H1 (cell line): Measurements from ENCODE around the gene RPP25. TPM values are rescaled to one million over a fixed set of nuclear protein-coding genes. Genes with fewer than 3 reads are reported as not detected.

Experiments
- BACH1 ChIP-seq: IDR thresholded peaks from 2 replicates; pipeline ENCODE4 v1.6.1; 2012; ENCODE audit warnings: low read length, improper control_type of control experiment
- CTCF ChIP-seq, 3 experiments: IDR thresholded peaks; 1 replicate in 2 of 3; 2 replicates in 1 of 3; pipeline versions ENCODE4 v1.5.1 to v1.6.1; 2011; ENCODE audit warnings: low read length in 3 of 3, mild to moderate bottlenecking in 3 of 3, inconsistent platforms in 2 of 3, low read depth in 1 of 3, moderate library complexity in 1 of 3; ENCODE audit not compliant: insufficient read depth in 1 of 3; ENCODE audit errors: control extremely low read depth in 1 of 3
- JUND ChIP-seq: IDR thresholded peaks from 2 replicates; pipeline ENCODE4 v1.6.1; 2011; ENCODE audit warnings: mild to moderate bottlenecking, improper control_type of control experiment, low read length
- MAX ChIP-seq: IDR thresholded peaks from 2 replicates; pipeline ENCODE4 v1.6.1; 2012; ENCODE audit warnings: inconsistent platforms
- PHF8 ChIP-seq: fragments of 200-600 bp; sonication (generic); conservative IDR thresholded peaks from 2 replicates; pipeline ENCODE4 v1.7.1; 2012; ENCODE audit warnings: low read depth, mild to moderate bottlenecking, inconsistent platforms, low read length, moderate library complexity
- POLR2AphosphoS5 ChIP-seq: IDR thresholded peaks from 2 replicates; pipeline ENCODE4 v1.6.1; 2011; ENCODE audit warnings: low read depth, low read length
- RNF2 ChIP-seq: fragments of 200-900, 300-1000 bp; sonication (generic); IDR thresholded peaks from 2 replicates; pipeline ENCODE4 v1.7.1; 2016; ENCODE audit warnings: borderline replicate concordance, low read depth, mild to moderate bottlenecking, antibody characterized with exemption, low read length; ENCODE audit not compliant: poor library complexity, severe bottlenecking; ENCODE audit errors: missing control alignments
- SIN3A ChIP-seq, 2 experiments: IDR thresholded peaks in 1 of 2; conservative IDR thresholded peaks in 1 of 2; 2 replicates each; pipeline ENCODE4 v1.6.1; 2011 to 2012; ENCODE audit warnings: low read length in 2 of 2, improper control_type of control experiment in 1 of 2, low read depth in 1 of 2, mild to moderate bottlenecking in 1 of 2
- SP4 ChIP-seq: IDR thresholded peaks from 2 replicates; pipeline ENCODE4 v1.6.1; 2012; ENCODE audit warnings: low read length, inconsistent platforms
- TBP ChIP-seq: IDR thresholded peaks from 2 replicates; pipeline ENCODE4 v1.6.1; 2011; ENCODE audit warnings: low read depth, low read length, improper control_type of control experiment
- polyA plus RNA-seq, 7 experiments: library from polyadenylated mRNA; depleted of rRNA in 3 of 7; stranded (reverse) in 5 of 7; unstranded in 2 of 7; fragments of >200 nt in 5 of 7; fragments of 200-250 nt in 2 of 7; gene quantifications; 1 replicate in 5 of 7; 2 replicates in 1 of 7; 4 replicates in 1 of 7; pipeline versions ENCODE4 v1.2.1 to v1.2.3, GENCODE V29; 2011 to 2013; ENCODE audit warnings: missing spikeins in 2 of 7, mixed read lengths in 2 of 7
- total RNA-seq: library from RNA; stranded (reverse); fragmentation: NEBNext Ultra II Directional; extraction: Animal tissue kit (Norgen Biotek cat#: 25700); gene quantifications from 2 replicates; pipeline ENCODE4 v1.2.1, GENCODE V29; 2021
- TF ChIP-seq, protein P1 (sequence below): IDR thresholded peaks from 2 replicates; pipeline ENCODE4 v1.6.1; 2012; ENCODE audit warnings: inconsistent platforms

The RPP25 gene
- total and polyA plus RNA-seq, 2 of the 8 experiments (the other 6 are each of a cell fraction or from before 2014, with no cell fraction given), result 17.4 to 19.8 TPM

GRCh38 chr15:74955796-74956647, 550 bp downstream of the RPP25 start (continued):
- peak; percentile 16 to 51 (median 38) for TF ChIP-seq CTCF (IDR thresholded peaks at IDR 0.05; ENCODE audit: control extremely low read depth in 1 of 3, insufficient read depth in 1 of 3, low read depth in 1 of 3, low read length in 3 of 3)
- TF ChIP-seq, protein P1, sequence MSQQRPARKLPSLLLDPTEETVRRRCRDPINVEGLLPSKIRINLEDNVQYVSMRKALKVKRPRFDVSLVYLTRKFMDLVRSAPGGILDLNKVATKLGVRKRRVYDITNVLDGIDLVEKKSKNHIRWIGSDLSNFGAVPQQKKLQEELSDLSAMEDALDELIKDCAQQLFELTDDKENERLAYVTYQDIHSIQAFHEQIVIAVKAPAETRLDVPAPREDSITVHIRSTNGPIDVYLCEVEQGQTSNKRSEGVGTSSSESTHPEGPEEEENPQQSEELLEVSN, result peak; percentile 98
- TF ChIP-seq JUND, result no peak
- 0 out of 4 replicates have a peak, but pooled peaks of 1 of the 2 experiments have one; percentile 8 for TF ChIP-seq SIN3A (conservative IDR thresholded peaks at IDR 0.05 in 1 of 2, IDR thresholded peaks at IDR 0.05 in 1 of 2; ENCODE audit: low read depth in 1 of 2, low read length in 2 of 2)
- TF ChIP-seq SP4, result 0 out of 2 replicates have a peak, but pooled peaks have one; percentile 27
- TF ChIP-seq PHF8, result peak; percentile 78; the same call in 1 of the 2 replicates
- TF ChIP-seq BACH1, result peak; percentile 72
- peak; percentile 59 for TF ChIP-seq RNF2
- TF ChIP-seq MAX, result peak; percentile 99
- peak; percentile 26; the same call in 1 of the 2 replicates for TF ChIP-seq TBP
- no peak for TF ChIP-seq POLR2AphosphoS5
